PC-3 (cell line): ENCODE measurements around the gene OR6Q1. TPM values are rescaled to one million over a fixed set of nuclear protein-coding genes. Genes with fewer than 3 reads are reported as not detected.

Experiments
- ATAC-seq: fragments of 200-7000 bp; cut with Tn5 transposase; 2 replicates; pipeline ENCODE4 v1.9.1; 2020; ENCODE audit warnings: mild to moderate bottlenecking, moderate library complexity
- BruUV-seq: library from RNA; stranded (reverse); fragments of 400-500 nt; replicated peaks from 2 replicates; lab custom pipeline; 2021; lab: Mats Ljungman, UMichigan
- CTCF ChIA-PET: fragments of 300-600 bp; sonication (Branson Sonifier 250); formaldehyde crosslinking; loops from one replicate; lab custom pipeline; 2022; ENCODE audit warnings: antibody characterized with exemption; lab: Charles Lee
- POLR2A ChIA-PET: fragments of 300-600 bp; sonication (Branson Sonifier 250); formaldehyde crosslinking; loops from one replicate; lab custom pipeline; 2022; ENCODE audit warnings: antibody characterized with exemption; ENCODE audit not compliant: unreplicated experiment; lab: Charles Lee
- DNase-seq: peaks from one replicate; pipeline ENCODE4 v3.0.0-alpha.2; 2015
- H2AFZ ChIP-seq: fragments of 300-600 bp; sonication (generic); 2 replicates; pipeline ENCODE4 v1.6.0; 2016; ENCODE audit warnings: antibody characterized with exemption, low read length
- H3F3A ChIP-seq: fragments of 300-600 bp; sonication (generic); one replicate; pipeline ENCODE4 v1.6.0; 2017; ENCODE audit warnings: antibody characterized with exemption, low read length, control low read depth, mild to moderate bottlenecking; ENCODE audit not compliant: unreplicated experiment
- H3K27ac ChIP-seq: fragments of 300-600 bp; sonication (generic); 2 replicates; pipeline ENCODE4 v1.5.1; 2016; ENCODE audit warnings: mild to moderate bottlenecking, low read length
- H3K27me3 ChIP-seq: fragments of 300-600 bp; sonication (generic); 2 replicates; pipeline ENCODE4 v1.6.1; 2016; ENCODE audit warnings: low read length, mixed read lengths
- H3K36me3 ChIP-seq: fragments of 300-600 bp; sonication (generic); 2 replicates; pipeline ENCODE4 v1.6.1; 2016; ENCODE audit warnings: low read depth, mixed run types, low read length, mixed read lengths
- H3K4me1 ChIP-seq: fragments of 300-600 bp; sonication (generic); 2 replicates; pipeline ENCODE4 v1.5.1; 2016; ENCODE audit warnings: low read length; ENCODE audit not compliant: insufficient read depth
- H3K4me2 ChIP-seq: fragments of 300-600 bp; sonication (generic); 2 replicates; pipeline ENCODE4 v1.6.0; 2016; ENCODE audit warnings: low read length
- H3K4me3 ChIP-seq: fragments of 300-600 bp; sonication (generic); 2 replicates; pipeline ENCODE4 v1.5.1; 2016; ENCODE audit warnings: mild to moderate bottlenecking, low read length, mixed read lengths
- H3K79me2 ChIP-seq: fragments of 300-600 bp; sonication (generic); 2 replicates; pipeline ENCODE4 v1.6.1; 2017; ENCODE audit warnings: low read length, mixed read lengths
- H3K9ac ChIP-seq: fragments of 300-600 bp; sonication (generic); 2 replicates; pipeline ENCODE4 v1.6.0; 2016; ENCODE audit warnings: mild to moderate bottlenecking, low read length
- H3K9me2 ChIP-seq: fragments of 300-600 bp; sonication (generic); replicated peaks from 2 replicates; pipeline ENCODE4 v1.6.1; 2016; ENCODE audit warnings: mixed run types, low read length, mixed read lengths
- H3K9me3 ChIP-seq: fragments of 300-600 bp; sonication (generic); 2 replicates; pipeline ENCODE4 v1.6.1; 2016; ENCODE audit warnings: low read length, mixed read lengths
- H4K20me1 ChIP-seq: fragments of 300-600 bp; sonication (generic); 2 replicates; pipeline ENCODE4 v1.6.1; 2016; ENCODE audit warnings: low read length, mixed read lengths
- EZH2 ChIP-seq: fragments of 300-600 bp; sonication (generic); IDR thresholded peaks from one replicate; pipeline ENCODE4 v1.6.1; 2017; ENCODE audit warnings: antibody characterized with exemption, mild to moderate bottlenecking, low read length; ENCODE audit not compliant: unreplicated experiment
- EZH2phosphoT487 ChIP-seq: fragments of 300-600 bp; sonication (generic); IDR thresholded peaks from 2 replicates; pipeline ENCODE4 v1.6.1; 2018; ENCODE audit warnings: mild to moderate bottlenecking, antibody characterized with exemption, low read length, borderline replicate concordance
- intact Hi-C: fragments of 100-400 bp; cut with micrococcal nuclease; formaldehyde crosslinking; loops from 2 replicates; pipeline ENCODE4 v1.9.0; 2023
- total RNA-seq: library from RNA; depleted of rRNA; stranded (reverse); fragments of >200 nt; gene quantifications from 2 replicates; pipeline ENCODE4 v1.2.3, GENCODE V29; 2014; rRNA removed
- TF ChIP-seq, protein P1 (sequence below): fragments of 300-600 bp; sonication (generic); conservative IDR thresholded peaks from 2 replicates; pipeline ENCODE4 v1.5.1; 2017; ENCODE audit warnings: antibody characterized with exemption, low read depth, mild to moderate bottlenecking, low read length

The OR6Q1 gene
- total RNA-seq, 1 experiment from 2014 or later: not detected

DNA sequence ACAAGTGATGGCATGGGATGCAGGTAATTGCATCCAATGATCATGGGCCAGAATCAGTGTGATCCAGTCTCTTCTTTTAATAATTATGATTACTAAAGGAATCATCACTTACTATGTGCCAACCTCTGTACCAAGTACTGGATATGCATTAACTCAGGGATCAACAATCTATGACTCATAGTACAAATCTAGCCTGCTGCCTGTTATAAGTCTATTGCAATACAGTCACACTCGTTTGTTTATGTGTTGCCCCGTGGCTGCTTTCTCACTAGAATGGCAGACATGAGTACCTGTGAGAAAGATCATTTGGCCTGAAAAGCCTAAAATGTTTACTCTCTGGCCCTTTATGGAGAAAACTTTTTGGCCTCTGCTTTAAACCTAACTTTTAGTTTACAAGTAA, 45.0 kb downstream of the OR6Q1 start:
- H4K20me1 ChIP-seq: no peaks in the 10 kb centered on the region
- H3K9ac ChIP-seq: no peak overlapping the region
- intact Hi-C loops: no loop called here
- no peak overlapping the region for H3K4me2 ChIP-seq
- no peak overlapping the region for H3K27ac ChIP-seq
- H3K79me2 ChIP-seq: no peaks in the 10 kb centered on the region
- H3K36me3 ChIP-seq: no peaks in the 10 kb centered on the region
- H3K9me2 ChIP-seq: no peaks in the 10 kb centered on the region; the same call in 1 of the 2 replicates
- CTCF ChIA-PET: no interaction called here
- TF ChIP-seq, protein P1, sequence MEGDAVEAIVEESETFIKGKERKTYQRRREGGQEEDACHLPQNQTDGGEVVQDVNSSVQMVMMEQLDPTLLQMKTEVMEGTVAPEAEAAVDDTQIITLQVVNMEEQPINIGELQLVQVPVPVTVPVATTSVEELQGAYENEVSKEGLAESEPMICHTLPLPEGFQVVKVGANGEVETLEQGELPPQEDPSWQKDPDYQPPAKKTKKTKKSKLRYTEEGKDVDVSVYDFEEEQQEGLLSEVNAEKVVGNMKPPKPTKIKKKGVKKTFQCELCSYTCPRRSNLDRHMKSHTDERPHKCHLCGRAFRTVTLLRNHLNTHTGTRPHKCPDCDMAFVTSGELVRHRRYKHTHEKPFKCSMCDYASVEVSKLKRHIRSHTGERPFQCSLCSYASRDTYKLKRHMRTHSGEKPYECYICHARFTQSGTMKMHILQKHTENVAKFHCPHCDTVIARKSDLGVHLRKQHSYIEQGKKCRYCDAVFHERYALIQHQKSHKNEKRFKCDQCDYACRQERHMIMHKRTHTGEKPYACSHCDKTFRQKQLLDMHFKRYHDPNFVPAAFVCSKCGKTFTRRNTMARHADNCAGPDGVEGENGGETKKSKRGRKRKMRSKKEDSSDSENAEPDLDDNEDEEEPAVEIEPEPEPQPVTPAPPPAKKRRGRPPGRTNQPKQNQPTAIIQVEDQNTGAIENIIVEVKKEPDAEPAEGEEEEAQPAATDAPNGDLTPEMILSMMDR: no peak
- TF ChIP-seq EZH2phosphoT487 (no peak), EZH2 (no peak)
- H3K27me3 ChIP-seq: peaks cover 9% of the 10 kb centered on the region; the same call in 1 of the 2 replicates
- DNase-seq (peak; percentile 58), ATAC-seq (peak; percentile 49; the same call in 1 of the 2 replicates)
- BruUV-seq: no TSS peak
- H3K4me3 ChIP-seq: no peak overlapping the region
- H3K9me3 ChIP-seq: no peaks in the 10 kb centered on the region
- POLR2A ChIA-PET: interaction anchor here (0.7 kb wide), 1 partner anchor 1204 kb away, joined by 3 read pairs; no protein-coding TSS in a partner anchor
- H2AFZ ChIP-seq: no peak overlapping the region
- H3K4me1 ChIP-seq: peaks cover 4% of the 10 kb centered on the region; the same call in 1 of the 2 replicates
- H3F3A ChIP-seq: no peaks in the 10 kb centered on the region

Other genes with a start within 250 kb of the OR6Q1 start
- gene OR9Q1, start 7.1 kb upstream of the OR6Q1 start, total RNA-seq: not detected in 2 replicates
- not detected in 2 replicates for gene OR9I1, start 94.6 kb downstream of the OR6Q1 start, total RNA-seq
- gene OR9Q2, start 158.1 kb downstream of the OR6Q1 start, total RNA-seq: not detected in 2 replicates
- not detected in 2 replicates for gene OR1S2, start 173.2 kb downstream of the OR6Q1 start, total RNA-seq
- gene OR1S1, start 181.8 kb downstream of the OR6Q1 start, total RNA-seq: not detected in 2 replicates
- gene OR10Q1, start 198.0 kb downstream of the OR6Q1 start, total RNA-seq: not detected in 2 replicates
- not detected in 2 replicates for gene OR10W1, start 237.3 kb downstream of the OR6Q1 start, total RNA-seq